T-helper 2 cell (primary cell): ENCODE measurements around the gene ASXL3.

ENCODE experiments used
- DNase-seq, 5 experiments: peaks; one replicate each; pipeline versions ENCODE4 v3.0.0 to v3.0.0-alpha.2; 2012 to 2022
- total RNA-seq, 2 donors: gene quantifications; one replicate each; lab custom pipeline; 2026; lab: John Stamatoyannopoulos, UW

The ASXL3 gene
- total RNA-seq = 0.13 to 0.31 reads per million in 2 donors

DNA sequence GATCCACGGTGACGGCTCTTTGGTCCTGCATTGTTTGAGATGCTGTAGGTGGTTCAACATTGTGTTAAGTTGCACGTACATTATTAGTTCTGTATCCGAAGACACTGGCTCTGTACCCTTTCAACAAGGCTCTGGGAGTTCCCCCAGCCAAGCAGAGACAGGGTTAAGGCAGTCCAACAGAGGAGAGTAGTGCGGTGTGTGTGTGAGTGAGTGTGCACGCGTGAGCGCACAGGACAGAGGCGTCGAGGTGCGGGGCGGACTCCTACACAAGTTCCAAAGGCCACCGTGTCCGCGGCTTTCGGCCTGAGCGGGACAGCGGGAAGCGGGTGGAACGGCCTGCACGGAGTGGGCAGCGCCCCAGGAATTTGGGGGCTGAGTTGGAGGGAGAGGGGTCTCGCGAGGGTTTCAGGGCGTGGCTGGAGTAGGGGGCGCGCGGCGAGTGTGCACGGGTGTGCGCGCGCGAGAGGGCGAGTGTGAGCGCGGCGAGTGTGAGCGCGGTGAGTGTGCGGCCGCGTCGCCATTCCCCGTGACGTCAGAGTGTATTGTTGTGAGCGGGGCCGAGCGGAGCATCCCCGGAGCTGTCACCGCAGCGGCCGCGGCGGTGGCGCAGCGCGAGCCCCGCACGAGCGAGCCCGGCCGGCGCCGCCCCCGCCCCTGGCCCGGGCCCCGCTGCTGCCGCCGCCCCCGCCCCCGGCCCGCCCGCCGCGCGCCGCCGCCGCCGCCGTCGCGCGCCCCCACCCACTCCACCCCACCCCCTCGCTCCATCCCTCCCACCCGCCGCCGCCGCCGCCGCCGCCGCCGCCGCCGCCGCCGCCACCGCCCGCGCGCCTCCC lies at the start of gene ASXL3:
TSS of gene ASXL3 (plus strand) at position 535 of the 833 bp plus-strand sequence. CDS start 413 bp downstream, outside the sequence.
- peak in 1 of 5 experiments; percentile 18 for DNase-seq

DNA sequence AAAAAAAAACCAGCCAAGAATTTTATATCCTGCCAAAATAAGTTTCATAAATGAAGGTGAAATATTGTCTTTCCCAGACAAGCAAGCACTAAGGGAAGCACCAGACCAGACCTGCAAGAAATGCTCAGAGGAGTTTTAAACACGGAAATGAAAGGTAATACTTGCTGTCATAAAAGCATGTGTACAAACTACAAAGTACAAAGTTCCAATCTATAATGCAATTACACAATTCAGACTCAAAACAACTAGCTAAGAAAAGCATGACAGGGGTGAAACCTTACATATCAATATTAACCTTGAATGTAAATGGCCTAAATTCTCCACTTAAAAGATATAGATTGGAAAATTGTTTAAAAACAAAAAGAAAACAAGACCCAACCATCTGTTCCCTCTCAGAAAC lies 45.0 kb upstream of the ASXL3 start:
- no peak for DNase-seq

DNA sequence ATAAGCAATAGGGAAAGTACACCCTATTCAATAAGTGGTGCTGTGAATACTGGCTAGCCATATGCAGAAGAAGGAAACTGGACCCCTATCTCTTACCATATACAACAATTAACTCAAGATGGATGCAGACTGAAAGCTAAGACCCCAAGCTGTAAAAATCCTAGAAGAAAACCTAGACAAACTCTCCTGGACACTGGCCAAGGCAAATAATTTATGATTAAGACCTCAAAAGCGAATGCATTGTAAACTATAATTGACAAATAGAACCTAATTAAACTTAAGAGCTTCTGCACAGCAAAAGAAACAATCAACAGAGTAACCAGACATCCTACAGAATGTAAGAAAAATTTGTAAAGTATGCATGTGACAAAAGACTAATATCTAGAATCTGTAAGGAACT lies 41.1 kb upstream of the ASXL3 start:
- DNase-seq = no peak

DNA sequence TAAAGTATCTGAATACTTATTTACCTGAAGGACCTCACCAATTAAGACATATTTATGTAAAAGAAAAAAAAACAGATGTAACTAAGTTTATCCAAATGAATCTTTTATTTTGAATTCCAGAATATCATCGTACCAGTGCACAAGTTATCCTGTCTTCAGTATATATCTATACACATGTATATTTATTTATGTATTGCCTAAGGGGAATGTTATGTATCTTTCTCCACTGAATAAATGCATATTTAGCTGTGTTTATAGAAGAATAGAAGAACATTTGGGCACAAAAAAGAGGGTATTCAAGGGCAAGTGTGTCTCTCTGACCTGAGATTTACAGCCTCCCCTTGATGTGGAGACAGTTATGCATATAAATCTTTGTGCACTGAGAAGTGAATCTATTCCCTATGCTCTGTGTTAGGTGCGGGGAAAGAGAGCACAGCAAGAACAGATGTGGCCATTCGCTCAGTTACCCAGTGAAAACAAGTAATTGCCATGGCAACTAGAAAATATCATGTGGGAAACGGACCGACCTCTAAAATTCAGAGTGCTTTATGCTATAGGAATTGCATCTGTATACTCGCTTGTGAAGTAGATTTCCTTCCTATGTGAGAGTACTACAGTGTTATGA lies 39.5 kb upstream of the ASXL3 start:
- no peak for DNase-seq

DNA sequence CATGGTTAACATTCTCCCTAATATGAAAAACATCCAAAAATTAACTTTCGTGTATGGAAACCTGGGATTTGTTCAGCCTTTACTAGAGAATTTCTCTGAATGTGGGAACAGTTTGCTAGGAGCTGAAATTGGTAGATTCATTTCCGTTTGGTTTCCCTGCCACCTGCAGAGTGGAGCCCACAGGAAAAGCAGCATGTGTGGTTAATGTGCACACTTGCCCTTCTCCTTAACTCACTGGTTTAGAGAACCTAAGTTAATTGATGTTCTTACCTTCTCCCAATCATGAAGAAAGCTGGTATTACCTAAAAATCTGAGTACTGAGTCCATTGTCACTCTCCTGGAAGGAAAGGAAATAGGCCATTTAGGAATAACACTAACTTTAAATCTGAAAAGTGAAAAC lies 37.6 kb upstream of the ASXL3 start:
- DNase-seq = no peak

DNA sequence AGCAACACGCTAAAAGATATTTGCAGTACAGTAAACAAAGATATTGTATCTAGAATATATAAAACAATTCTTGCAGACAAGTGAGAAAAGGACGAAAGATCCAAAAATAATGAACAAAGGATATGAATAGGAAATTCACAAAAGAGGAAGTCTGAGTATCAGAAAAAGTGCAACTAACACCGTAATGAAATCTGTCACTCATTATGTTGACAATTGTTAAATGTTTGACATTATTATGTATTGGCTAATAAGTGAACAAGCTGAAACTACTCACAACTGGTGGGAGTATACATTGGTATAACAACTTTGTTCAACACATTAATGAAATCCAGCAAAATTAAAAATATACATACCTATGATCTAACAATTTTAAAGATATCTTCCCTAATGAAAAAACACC lies 36.7 kb upstream of the ASXL3 start:
- DNase-seq = no peak

DNA sequence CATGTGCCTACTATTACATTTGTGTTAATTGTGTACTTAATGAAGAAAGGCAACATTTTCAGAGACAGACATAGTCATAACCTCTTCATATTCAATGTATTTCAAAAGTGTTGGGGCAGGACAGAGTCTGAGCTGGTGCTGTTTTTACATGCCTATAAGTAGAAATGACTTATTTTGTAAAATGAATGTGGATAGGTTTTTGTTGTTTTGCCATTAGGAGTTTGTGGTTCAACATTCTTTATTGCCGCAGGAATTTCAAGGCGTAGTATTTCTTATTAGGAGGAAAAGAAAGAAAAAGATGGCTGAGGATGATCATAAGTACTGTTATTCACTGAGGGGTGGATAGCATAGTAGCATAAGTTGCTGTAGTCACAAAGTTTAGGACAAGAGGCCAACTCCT lies 21.2 kb upstream of the ASXL3 start:
- no peak for DNase-seq

DNA sequence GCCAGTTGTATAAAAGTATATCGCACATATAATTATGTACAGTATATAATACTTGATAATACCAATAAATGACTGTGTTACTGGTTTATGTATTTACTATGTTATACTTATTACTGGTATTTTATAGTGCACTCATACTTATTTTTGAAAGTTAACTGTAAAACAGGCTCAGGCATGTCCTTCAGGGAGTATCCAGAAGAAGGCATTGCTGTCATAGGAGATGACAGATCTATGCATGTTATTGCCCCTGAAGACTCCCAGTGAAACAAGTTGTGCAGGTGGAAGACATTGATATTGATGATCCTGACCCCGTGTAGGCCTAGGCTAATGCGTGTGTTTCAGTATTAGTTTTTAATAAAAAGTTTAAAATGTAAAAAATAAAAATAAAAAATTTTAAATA lies 20.3 kb upstream of the ASXL3 start:
- DNase-seq = no peak

DNA sequence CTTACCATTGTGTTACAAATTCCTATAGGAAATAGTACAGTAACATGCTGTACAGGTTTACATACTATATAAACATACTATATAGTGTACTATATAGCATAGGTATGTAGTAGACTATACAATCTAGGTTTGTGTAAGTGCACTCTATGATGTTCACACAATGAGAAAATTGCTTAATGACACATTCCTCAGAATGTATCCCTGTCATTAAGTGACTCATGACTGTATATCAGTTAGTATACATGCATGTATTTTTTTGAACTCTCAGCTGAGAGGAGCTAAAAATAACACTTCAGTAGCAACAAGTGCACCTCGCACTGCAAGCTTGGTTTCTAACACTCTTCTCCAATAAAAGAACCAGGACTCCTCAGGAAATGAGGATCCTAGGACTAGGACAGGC lies 19.5 kb upstream of the ASXL3 start:
- DNase-seq = no peak

DNA sequence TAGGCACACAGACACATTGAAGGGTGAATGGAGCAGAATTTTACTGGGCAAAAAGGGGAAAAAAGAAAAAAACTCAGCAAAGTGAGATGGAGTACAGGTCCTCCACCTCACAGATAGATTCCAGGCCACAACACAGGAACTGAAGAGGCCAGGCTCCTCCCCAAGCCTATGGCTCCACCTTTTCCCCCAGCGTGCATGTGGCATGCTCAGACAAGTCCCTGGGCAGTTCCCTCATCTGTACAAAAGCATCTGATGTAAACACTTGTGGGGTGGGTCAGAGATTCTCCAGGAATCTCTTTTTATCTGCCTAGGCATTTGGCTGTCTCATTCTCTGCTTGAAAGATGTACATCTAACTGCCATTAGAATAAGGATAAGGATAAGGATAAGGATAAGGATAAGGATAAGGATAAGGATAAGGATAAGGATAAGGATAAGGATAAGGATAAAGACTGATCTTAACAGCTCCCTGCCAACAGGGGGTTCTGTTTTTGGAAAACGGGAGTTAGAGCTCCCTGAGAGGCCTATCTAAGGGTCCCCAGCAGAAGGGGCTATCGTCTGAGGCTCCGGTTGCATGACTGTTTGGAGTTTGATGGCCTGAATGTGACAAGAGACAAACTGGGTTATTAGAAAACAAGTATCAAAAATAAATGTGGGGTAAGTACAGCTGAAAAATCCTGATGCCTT lies 17.2 kb upstream of the ASXL3 start:
- DNase-seq = peak in 1 of 5 experiments; percentile 30

DNA sequence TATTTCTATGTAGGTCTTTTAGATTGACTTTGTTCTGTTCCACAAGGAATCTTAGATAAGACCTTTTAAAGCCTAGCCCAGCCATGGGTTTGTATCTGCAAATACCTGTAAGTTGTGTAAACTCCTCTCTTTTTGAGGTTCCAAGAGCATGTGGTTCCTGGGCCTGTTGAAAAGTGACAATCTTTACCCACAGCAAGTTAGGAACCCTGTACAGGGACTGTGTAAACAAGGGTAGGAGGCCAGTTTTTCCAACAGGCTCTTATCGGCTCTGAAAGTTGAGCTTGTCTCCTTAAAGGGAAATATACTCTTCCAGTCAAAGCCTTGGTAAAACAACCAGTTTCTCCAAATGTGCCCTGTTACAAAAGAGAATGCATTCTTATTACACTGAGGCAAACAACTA lies 15.3 kb upstream of the ASXL3 start:
- DNase-seq = no peak

DNA sequence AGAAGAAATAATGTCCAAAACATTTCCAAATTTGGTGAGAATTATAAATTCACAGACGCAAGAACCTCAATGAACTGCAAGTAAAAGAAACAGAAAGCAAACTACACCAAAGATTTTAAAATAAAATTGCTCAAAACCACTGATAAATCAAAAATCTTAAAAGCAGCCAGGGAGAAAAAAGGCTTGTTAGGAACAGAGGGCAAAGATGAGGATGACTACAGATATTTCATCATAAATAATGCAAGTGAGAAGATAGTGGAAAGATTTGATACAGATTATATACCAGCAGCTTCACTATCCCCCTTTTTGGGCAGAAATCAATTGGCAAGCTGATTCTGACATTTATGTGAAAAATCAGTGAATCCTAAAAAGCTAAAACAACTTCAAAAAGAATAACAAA lies 10.3 kb upstream of the ASXL3 start:
- no peak for DNase-seq

DNA sequence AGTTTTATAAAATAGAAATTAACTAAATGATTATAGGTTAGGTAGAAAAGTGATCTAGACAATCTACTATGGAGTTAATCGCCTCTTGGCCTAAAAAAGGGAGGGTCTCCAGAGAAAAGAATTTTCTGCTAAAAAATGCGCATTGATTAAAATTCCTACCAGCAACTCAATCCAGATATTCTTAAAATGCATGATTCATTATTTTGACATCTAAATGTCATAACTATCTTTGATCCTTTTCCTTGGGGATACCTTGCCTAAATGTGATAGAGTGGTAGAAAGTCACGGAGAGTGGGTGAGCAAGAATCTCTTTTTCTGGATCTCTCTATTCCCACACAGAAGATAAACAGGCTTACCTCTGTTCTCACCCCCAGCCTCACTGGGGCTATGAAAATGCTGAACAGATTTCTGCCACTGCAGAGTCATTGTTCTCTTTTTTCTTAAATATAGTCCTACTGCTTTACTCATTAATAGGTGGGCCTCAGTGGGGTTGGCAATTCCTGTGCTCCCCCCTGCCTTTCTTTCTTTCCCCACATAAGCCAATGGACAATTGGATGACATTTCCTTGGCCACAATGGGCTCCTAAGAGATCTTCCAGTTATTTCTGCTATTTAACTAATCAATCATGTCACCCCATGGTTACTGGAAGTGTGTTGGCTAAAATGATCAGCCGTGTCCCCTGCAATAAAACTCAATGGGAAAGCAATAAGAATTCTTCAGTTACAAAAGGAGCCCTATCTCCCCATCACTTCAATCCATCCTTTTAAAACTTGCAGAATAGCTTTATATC lies 5.8 kb upstream of the ASXL3 start:
- DNase-seq = no peak

DNA sequence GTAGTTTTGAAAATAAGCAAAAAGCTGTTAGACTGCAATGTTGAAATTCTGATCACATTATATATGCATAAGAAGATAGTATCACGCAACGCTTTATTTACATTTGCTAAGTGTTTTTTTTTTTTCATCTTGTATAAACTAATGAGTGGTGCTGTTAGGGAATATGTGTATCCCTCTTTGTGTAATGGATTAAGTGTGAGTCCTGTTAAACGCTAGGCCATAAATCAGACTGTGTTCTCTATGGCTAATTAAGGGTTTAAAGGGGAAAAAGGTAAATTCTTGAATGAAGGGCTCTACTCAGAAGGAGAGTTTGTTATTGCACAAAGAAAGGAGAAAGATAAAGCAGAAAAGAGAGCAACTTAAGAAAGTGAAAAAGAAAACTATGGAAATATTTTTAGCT lies 4.8 kb upstream of the ASXL3 start:
- DNase-seq = no peak

DNA sequence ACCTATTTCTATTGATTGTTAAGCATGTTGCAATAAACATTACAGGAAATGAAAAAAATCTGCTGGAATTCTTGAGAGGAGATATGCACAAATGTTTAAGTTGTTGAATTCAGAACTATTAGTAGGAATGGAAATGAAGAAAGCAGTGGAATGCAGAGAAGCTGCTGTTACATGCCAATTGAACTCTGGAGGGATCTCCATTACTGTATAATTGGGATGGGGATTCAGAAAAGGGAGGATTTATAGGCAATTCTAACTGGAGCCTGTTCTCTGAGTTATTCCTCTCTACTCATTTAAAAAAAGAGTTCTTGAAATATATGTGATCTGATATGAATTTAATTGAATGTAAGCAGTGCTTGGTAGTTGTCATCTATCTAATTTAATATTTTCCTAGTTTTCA lies 2.6 kb upstream of the ASXL3 start:
- DNase-seq = no peak

DNA sequence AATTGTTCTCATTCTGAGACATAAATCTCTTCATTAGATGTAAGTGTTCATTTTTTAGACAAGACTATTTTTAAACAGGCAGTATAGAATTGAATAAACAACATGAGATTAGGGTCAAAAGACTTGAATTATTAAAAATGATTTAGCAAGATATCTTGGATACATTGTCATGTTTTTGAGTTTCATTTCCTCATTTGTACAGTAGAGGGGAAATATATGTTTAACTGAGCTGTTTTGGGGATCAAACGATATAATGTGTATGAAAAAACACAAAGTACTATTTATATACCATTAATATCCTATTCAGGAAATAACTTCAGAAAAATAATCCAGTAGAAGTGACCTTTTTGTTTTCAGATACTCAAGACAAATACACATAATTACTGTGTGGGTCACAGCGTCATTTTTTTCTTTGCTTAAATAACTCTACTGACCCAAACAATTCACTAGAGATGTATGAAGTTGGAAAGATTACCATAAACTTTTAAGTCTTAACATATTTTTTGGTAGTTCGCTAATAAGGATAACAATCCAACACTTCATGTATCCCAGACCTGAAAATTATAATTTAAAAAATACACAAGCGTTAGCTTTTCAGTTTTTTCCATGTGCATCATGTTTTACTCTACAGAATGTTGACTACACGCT lies 896 bp upstream of the ASXL3 start:
- DNase-seq = no peak

DNA sequence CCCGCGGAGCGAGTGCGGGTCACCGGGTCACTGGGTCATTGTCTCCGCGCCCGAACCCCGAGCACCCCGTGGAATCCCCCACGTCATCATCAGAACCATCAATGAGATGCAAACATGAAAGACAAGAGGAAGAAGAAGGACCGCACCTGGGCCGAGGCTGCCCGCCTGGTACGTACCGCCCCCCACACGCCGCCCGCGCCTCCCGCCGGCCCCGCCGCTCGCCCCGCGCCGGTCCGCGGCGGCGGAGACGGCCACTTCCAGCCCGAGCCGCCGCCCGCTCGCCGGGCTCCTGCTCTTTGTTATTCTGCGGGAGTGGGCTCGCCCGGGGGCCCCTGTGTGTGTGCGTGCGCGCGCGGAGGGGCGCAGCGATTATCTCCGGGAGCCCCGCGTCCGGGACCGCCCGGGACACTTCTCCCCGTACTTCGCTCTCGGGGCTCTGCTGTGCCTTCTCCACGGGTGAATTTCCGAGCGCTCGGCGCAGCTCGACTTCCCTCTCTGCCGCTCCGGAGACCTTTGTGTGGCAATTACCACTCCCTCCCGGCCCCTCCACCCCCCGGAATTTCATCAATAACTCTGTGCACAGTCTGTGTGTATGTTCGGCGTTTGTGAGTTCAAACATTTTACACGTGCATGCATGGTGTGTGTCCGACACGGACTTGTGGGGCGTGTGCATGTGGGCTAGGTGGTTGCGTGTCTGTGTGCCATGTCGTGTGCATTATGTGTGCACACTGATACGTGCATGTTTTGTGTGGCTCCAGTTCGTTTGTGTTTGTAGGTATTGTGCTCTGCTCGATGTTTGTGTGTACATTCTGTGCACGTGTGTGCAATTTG lies 714 bp downstream of the ASXL3 start:
- no peak for DNase-seq

DNA sequence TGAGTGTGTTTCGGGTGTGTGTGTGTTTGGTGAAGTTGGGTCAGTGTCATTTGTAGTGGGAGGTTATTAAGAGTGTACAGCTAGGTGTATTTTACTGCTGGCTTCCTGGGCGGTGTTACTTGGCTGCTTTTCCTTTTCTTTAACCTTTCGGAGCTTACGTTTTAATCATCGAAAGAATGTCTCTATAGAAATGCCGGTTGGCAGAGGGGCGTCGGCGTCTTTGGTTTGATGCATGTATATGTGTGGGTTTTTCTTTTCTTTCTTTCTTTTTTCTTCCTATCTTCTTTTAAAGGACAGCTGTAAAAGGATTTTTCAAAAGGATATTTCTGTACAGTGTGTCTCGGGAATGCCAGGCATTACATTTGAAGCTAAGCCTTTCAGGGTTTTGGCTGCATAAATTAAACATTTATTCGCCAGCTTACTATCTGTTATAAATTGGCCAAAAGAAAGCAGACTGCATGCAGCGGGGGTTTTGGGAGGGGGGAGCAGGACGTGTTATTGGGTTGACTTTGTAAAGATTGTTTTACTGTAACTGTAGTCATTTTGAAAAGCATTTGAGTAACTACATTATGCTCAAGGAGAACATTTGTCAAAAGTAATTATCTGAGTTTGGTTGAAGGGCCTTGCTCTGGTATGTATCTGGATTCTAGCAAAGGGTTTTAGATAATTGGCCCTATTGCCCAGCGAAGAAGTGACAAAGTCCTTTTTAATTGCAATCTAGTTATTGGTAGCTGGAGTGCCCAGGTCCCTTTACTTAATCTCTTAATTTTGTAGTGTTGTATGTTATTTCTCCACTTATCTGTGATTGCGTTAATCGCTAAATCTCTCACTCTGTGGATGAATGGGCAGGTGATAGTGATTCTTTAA lies 1.6 kb downstream of the ASXL3 start:
- DNase-seq = no peak

DNA sequence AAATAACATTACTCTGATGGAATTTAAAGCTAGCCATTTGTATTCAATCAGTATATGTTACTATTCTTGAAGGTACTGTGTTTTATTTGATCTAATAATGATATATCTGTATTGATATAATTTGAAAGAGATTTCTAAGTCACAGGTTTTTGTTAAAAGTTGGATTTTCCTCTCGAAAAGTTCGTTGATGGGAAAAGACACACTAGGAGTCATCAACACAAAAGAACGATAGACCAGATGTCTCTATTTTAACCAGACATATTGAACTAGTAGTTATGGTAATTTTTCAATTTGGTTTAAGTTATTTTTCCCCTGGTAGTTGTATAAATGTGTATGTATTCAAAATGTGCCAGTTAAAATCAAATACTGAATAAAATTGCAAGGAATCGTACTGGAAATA lies 2.5 kb downstream of the ASXL3 start:
- DNase-seq = no peak

DNA sequence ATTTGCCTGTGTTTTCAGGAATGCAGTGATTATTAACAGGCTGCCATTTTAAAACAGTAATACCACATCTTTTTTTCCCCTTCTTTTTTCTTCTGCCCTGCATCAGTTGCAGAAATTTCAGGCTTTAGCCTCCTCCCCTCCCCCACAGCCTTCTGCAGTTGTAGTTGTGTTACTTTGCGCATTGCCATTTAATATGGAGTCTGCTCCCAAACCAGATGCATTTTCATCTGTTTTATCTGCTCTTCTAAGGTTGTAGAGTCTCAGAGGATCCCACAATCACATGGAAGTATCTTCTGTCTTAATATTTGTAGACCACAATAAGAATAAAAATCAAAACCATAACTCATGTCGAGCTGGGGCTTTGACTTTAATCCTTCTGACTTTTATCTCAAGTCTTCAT lies 3.8 kb downstream of the ASXL3 start:
- no peak for DNase-seq

DNA sequence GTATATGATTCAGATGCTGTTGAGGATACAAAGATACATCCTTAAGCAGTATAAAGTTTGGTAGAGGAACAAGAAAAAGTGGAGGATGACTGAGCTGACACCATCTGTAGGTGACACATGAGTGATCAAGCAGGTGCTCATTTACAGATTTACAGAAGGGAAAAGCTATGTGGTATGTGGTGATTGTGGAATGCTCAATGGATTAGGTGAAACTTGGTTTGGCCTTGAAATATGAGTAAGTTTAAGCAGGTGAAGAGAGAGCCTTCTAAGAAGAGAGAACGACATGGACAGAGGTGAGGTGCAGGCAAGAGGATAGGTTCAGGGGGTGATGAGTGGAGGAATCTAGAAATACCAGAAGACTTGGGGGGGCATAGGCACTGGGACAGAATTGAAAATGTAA lies 5.9 kb downstream of the ASXL3 start:
- no peak for DNase-seq
